ENCODE measurements around the gene IPCEF1.
"Not testable (repeated sequence)": the region's sequence is repeated elsewhere in the genome, so short reads cannot be mapped to it uniquely, and the experiment has no call there.

The IPCEF1 gene

DNA sequence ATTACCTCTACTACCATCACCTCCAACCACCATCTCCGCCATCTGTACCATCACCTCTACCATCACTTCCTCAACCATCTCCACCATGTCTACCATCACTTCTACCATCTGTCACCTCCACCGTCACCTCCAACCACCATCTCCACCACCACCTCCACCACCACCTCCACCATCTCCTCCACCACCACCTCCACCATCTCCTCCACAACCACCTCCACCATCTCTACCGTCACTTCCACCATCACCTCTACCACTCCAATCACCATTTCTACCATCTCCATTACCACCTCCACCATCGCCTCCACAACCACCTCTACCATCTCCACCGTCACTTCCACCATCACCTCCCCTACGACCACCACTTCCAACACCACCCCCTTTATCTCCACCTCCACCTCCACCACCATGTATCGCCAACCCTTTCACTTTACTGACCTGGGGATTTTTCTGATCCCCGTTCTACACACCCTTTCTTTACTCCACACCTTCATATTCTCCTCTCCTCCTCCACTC is 2.3 kb downstream of the IPCEF1 start:
- no peak overlapping the region for H3K27ac ChIP-seq (ENCODE audit: low read depth, low read length)
- H3K9ac ChIP-seq (ENCODE audit: low read depth, low read length) = no peak overlapping the region
- no peaks in the 10 kb centered on the region for H3K4me1 ChIP-seq (ENCODE audit: control insufficient read depth, insufficient read depth, low read length)
- H3K9me3 ChIP-seq (ENCODE audit: control insufficient read depth, insufficient read depth, low read length) = no peaks in the 10 kb centered on the region
- no peaks in the 10 kb centered on the region for H3K36me3 ChIP-seq (ENCODE audit: control insufficient read depth, insufficient read depth, low read length)
- H3K4me3 ChIP-seq (ENCODE audit: low read depth, low read length) = no peak overlapping the region
- H3K27me3 ChIP-seq (ENCODE audit: control insufficient read depth, insufficient read depth, low read length) = no peaks in the 10 kb centered on the region

DNA sequence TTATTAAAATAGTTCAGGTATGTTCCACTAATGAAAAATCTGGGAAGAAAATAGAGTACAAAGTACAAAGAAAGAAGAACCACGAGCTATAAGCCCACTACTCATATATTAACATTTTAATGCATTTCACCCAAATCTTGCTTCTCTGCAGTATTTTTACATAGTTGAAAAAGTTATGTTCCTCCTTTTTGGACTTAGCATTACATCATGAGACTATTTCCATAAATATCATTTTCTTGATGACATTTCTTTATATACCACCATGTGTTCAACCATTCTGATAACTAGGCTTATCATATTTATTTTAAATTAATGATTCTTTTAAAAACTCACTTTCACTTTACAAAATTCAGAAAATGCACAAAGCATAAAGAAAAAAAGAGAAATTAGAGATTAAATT is 3.0 kb downstream of the IPCEF1 start:
- no peak overlapping the region for H3K9ac ChIP-seq (ENCODE audit: low read depth, low read length)
- no peaks in the 10 kb centered on the region for H3K9me3 ChIP-seq (ENCODE audit: control insufficient read depth, insufficient read depth, low read length)
- H3K4me3 ChIP-seq (ENCODE audit: low read depth, low read length) = no peak overlapping the region
- no peak overlapping the region for H3K27ac ChIP-seq (ENCODE audit: low read depth, low read length)
- H3K4me1 ChIP-seq (ENCODE audit: control insufficient read depth, insufficient read depth, low read length) = no peaks in the 10 kb centered on the region
- no peaks in the 10 kb centered on the region for H3K36me3 ChIP-seq (ENCODE audit: control insufficient read depth, insufficient read depth, low read length)
- no peaks in the 10 kb centered on the region for H3K27me3 ChIP-seq (ENCODE audit: control insufficient read depth, insufficient read depth, low read length)

DNA sequence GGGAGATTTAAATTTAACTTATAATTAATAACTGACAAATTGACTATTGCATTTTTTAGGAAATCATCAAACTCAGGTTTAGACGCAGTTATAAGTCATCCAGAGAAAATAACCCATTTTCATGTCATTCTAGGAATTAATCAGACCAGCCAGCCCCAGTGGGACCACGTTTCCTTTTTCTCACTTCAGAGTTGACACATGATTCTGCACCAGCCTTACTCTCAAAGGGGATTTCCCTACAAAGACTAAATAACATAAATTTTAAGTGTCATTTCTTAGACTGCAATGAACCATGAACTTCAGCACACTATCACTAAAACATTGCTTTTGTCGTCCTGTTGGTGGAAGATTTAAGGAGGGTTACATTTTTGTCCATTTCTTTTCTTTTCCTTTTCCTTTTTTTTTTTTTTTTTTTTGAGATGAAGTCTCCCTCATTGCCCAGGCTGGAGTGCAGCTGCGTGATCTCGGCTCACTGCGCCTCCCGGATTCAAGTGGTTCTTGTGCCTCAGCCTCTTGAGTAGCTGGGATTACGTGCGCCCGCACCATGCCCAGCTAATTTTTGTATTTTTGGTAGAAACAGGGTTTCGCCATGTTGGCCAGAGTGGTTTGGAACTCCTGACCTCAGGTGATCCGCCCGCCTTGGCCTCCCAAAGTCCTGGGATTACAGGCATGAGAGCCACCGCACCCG is 3.6 kb downstream of the IPCEF1 start:
- H3K27ac ChIP-seq (ENCODE audit: low read depth, low read length) = no peak overlapping the region
- no peaks in the 10 kb centered on the region for H3K4me1 ChIP-seq (ENCODE audit: control insufficient read depth, insufficient read depth, low read length)
- no peak overlapping the region for H3K9ac ChIP-seq (ENCODE audit: low read depth, low read length)

DNA sequence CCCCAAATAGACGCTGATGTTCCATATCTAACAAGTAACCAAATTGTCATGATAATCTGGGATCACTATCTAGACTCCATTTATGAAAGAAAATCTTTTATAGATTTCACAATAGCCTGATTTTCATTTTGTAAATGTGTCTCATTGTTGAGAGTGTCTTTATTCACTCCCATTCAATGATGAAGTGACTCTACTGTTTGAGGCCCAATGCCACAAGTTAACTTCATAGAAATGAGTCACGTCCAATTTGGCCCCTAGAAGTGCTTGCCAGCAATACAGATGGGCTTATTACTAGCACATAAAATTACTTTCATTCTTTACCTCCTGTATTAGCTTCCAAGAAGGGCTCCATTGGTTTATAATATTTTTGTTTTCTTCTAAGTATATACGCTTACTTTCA is 6.3 kb downstream of the IPCEF1 start:
- H3K4me1 ChIP-seq (ENCODE audit: control insufficient read depth, insufficient read depth, low read length) = no peaks in the 10 kb centered on the region
- H3K9ac ChIP-seq (ENCODE audit: low read depth, low read length) = no peak overlapping the region
- no peak overlapping the region for H3K4me3 ChIP-seq (ENCODE audit: low read depth, low read length)
- no peaks in the 10 kb centered on the region for H3K27me3 ChIP-seq (ENCODE audit: control insufficient read depth, insufficient read depth, low read length)
- H3K36me3 ChIP-seq (ENCODE audit: control insufficient read depth, insufficient read depth, low read length) = no peaks in the 10 kb centered on the region
- H3K27ac ChIP-seq (ENCODE audit: low read depth, low read length) = no peak overlapping the region
- H3K9me3 ChIP-seq (ENCODE audit: control insufficient read depth, insufficient read depth, low read length) = no peaks in the 10 kb centered on the region

More for the DNA sequence above, 3.6 kb downstream of the IPCEF1 start:
- Histone ChIP-seq H3K36me3 (ENCODE audit: control insufficient read depth, insufficient read depth, low read length) (no peaks in the 10 kb centered on the region), H3K27me3 (ENCODE audit: control insufficient read depth, insufficient read depth, low read length) (no peaks in the 10 kb centered on the region), H3K4me3 (ENCODE audit: low read depth, low read length) (no peak overlapping the region), H3K9me3 (ENCODE audit: control insufficient read depth, insufficient read depth, low read length) (no peaks in the 10 kb centered on the region)

DNA sequence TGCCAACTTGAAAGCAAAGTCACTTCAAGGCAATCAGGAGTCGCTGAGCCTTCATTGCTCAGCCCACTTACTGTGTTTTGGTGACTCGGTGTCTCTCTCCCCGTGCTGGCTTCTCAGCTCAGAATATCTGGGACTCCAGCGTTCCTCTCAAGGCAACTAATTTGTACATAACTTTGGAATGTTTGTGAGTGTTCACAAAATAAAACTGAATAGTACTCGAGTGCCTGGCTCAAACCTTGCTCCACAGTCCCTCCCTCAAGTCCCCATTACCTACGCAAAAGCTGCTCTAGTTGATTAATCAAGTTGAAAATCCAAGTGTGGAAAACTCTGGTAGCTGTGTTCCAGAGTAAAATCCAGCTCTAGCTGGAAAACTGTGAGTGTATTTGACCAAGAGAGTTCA is 8.6 kb downstream of the IPCEF1 start:
- H3K4me1 ChIP-seq (ENCODE audit: control insufficient read depth, insufficient read depth, low read length) = peaks cover 10% of the 10 kb centered on the region
- H3K9me3 ChIP-seq (ENCODE audit: control insufficient read depth, insufficient read depth, low read length) = no peaks in the 10 kb centered on the region
- H3K36me3 ChIP-seq (ENCODE audit: control insufficient read depth, insufficient read depth, low read length) = no peaks in the 10 kb centered on the region
- no peak overlapping the region for H3K4me3 ChIP-seq (ENCODE audit: low read depth, low read length)
- H3K9ac ChIP-seq (ENCODE audit: low read depth, low read length) = no peak overlapping the region
- H3K27me3 ChIP-seq (ENCODE audit: control insufficient read depth, insufficient read depth, low read length) = no peaks in the 10 kb centered on the region
- no peak overlapping the region for H3K27ac ChIP-seq (ENCODE audit: low read depth, low read length)

DNA sequence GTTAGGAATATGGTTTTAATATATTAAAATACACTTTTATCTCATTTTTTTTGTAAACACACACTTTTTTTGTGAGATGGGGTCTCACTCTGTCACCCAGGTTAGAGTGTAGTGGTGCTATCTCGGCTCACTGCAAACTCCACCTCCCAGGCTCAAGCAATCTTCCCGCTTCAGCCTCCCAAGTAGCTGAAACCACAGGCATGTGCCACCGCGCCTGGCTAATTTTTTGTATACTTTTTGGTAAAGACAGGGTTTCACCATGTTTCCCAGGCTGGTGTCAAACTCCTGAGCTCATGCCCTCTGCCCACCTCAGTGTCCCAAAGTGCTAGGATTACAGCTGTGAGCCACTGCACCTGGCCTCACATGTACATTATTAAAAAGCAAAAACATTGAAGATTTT is 10.8 kb downstream of the IPCEF1 start:
- H3K9me3 ChIP-seq (ENCODE audit: control insufficient read depth, insufficient read depth, low read length) = no peaks in the 10 kb centered on the region
- no peaks in the 10 kb centered on the region for H3K27me3 ChIP-seq (ENCODE audit: control insufficient read depth, insufficient read depth, low read length)
- H3K4me1 ChIP-seq (ENCODE audit: control insufficient read depth, insufficient read depth, low read length) = peaks cover 20% of the 10 kb centered on the region
- H3K9ac ChIP-seq (ENCODE audit: low read depth, low read length) = no peak overlapping the region
- H3K4me3 ChIP-seq (ENCODE audit: low read depth, low read length) = no peak overlapping the region
- no peak overlapping the region for H3K27ac ChIP-seq (ENCODE audit: low read depth, low read length)
- no peaks in the 10 kb centered on the region for H3K36me3 ChIP-seq (ENCODE audit: control insufficient read depth, insufficient read depth, low read length)

DNA sequence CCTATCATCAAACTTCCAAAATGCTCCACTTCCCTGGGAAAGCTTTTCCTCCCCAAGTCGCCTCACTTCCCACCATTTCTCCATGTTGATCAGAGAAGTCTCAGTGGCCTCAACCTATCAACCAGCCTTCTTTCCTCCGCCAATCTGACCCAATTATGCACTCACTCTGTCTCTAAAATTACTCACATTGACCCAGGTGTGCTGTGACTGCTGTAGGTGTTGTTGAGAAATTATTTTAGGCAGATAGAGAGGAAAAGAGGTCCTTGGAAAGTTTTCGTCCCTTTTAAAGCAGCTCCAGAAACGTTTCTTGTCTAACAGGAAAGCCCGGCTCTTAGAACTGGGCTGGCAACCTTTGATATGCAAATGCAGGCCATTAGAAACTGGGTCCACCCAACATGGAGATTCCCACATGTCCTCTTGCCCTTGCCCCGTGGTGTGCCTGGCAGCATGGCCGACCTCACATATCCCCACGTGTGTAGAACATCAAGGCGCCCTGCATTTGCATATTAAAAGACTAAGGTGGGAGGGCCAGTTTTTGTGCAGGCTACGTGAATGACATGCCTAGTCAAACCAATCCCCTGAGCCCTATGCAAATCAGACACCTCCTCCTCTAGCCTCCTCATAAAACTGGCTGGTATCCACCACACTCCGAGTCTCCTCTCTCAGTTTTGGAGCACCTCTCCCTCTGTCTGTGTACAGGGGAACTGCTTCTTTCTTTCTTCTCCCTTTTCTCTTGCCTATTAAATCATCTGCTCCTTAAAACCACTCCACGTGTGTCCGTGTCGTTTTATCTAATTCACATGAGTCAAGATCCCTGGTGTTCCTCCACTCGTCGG is 12.9 kb downstream of the IPCEF1 start:
- peak overlapping the region; percentile 85 for H3K27ac ChIP-seq (ENCODE audit: low read depth, low read length)
- no peaks in the 10 kb centered on the region for H3K27me3 ChIP-seq (ENCODE audit: control insufficient read depth, insufficient read depth, low read length)
- no peaks in the 10 kb centered on the region for H3K36me3 ChIP-seq (ENCODE audit: control insufficient read depth, insufficient read depth, low read length)
- no peaks in the 10 kb centered on the region for H3K9me3 ChIP-seq (ENCODE audit: control insufficient read depth, insufficient read depth, low read length)
- peaks cover 20% of the 10 kb centered on the region for H3K4me1 ChIP-seq (ENCODE audit: control insufficient read depth, insufficient read depth, low read length)
- no peak overlapping the region; the same call in 1 of the 2 replicates for H3K9ac ChIP-seq (ENCODE audit: low read depth, low read length)
- H3K4me3 ChIP-seq (ENCODE audit: low read depth, low read length) = peak overlapping the region; percentile 39; the same call in 1 of the 2 replicates

DNA sequence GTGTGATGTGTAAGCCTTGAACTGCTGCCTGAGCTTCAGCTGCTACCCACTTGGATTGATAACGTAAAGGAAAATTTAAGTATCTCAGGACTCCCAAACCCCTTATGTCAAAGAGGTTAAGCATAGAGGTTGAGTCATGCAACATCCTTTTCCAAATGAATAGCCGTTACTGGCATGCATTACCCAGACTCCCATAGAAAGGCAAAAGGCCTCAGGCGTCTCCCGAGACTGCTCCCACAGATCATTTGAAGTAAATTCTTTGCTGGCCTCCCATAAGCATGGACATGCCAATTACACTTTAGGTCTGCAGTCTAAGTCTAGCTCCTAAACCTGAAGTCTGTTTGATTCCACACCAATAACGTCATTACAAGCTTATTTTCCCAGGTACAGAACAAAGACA is 14.7 kb downstream of the IPCEF1 start:
- no peaks in the 10 kb centered on the region for H3K27me3 ChIP-seq (ENCODE audit: control insufficient read depth, insufficient read depth, low read length)
- peak overlapping the region; percentile 34 for H3K27ac ChIP-seq (ENCODE audit: low read depth, low read length)
- no peaks in the 10 kb centered on the region for H3K9me3 ChIP-seq (ENCODE audit: control insufficient read depth, insufficient read depth, low read length)
- H3K4me3 ChIP-seq (ENCODE audit: low read depth, low read length) = no peak overlapping the region
- no peak overlapping the region for H3K9ac ChIP-seq (ENCODE audit: low read depth, low read length)
- peaks cover 20% of the 10 kb centered on the region for H3K4me1 ChIP-seq (ENCODE audit: control insufficient read depth, insufficient read depth, low read length)
- no peaks in the 10 kb centered on the region for H3K36me3 ChIP-seq (ENCODE audit: control insufficient read depth, insufficient read depth, low read length)

DNA sequence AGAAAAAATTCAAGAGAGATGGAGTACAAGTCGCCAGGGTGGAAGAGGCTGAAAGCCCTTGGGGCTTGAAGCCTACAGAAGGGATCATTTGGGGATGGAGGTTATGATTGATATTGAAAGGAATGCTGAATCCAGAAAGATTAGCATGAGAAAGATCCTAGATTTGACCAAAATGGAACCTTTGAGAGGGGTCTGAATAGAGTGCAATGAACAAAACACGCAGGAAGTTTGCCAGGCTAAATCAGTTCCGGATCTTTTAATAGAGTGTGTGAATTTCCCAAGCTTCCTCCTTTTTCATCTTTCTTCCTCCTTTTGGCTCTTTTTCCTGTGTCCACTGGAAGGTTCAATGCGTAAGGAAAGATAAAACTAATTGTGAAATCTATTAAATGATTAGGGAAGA is 15.3 kb downstream of the IPCEF1 start:
- H3K36me3 ChIP-seq (ENCODE audit: control insufficient read depth, insufficient read depth, low read length) = no peaks in the 10 kb centered on the region
- no peak overlapping the region for H3K9ac ChIP-seq (ENCODE audit: low read depth, low read length)
- peak overlapping the region; percentile 34 for H3K27ac ChIP-seq (ENCODE audit: low read depth, low read length)
- H3K4me3 ChIP-seq (ENCODE audit: low read depth, low read length) = no peak overlapping the region
- H3K4me1 ChIP-seq (ENCODE audit: control insufficient read depth, insufficient read depth, low read length) = peaks cover 20% of the 10 kb centered on the region
- H3K9me3 ChIP-seq (ENCODE audit: control insufficient read depth, insufficient read depth, low read length) = no peaks in the 10 kb centered on the region
- no peaks in the 10 kb centered on the region for H3K27me3 ChIP-seq (ENCODE audit: control insufficient read depth, insufficient read depth, low read length)

DNA sequence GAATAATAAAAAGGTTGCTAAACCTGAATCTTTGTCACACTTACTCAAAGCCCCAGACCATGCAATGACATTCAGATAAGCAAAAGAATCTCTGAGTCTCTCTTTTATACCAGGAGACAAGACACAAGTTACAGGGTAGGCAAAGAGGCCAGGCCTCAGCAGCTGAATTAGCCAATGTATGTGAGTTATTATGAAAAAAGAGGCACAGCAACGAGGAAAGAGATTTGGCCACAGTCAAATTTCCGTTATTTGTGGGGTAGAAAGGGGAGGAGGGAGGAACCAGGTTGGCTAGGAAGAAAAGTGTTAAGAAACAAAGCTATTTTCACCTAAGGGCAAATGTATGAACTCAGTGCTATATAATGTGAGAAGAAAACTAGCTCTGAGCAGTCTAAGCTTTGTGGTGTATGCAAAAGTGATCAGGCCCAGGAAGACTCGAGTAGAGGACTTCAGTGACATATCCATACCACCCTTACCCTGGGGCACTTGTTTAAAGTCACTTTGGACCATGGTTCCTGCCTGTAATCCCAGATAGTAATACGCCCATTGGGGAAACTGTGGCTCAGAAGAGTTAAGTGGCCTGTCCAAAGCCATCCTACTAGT is 19.1 kb downstream of the IPCEF1 start:
- Histone ChIP-seq H3K27ac (ENCODE audit: low read depth, low read length) (no peak overlapping the region), H3K4me1 (ENCODE audit: control insufficient read depth, insufficient read depth, low read length) (peaks cover 10% of the 10 kb centered on the region; the same call in 1 of the 2 replicates), H3K9ac (ENCODE audit: low read depth, low read length) (no peak overlapping the region), H3K4me3 (ENCODE audit: low read depth, low read length) (no peak overlapping the region), H3K36me3 (ENCODE audit: control insufficient read depth, insufficient read depth, low read length) (no peaks in the 10 kb centered on the region), H3K27me3 (ENCODE audit: control insufficient read depth, insufficient read depth, low read length) (no peaks in the 10 kb centered on the region), H3K9me3 (ENCODE audit: control insufficient read depth, insufficient read depth, low read length) (no peaks in the 10 kb centered on the region)

DNA sequence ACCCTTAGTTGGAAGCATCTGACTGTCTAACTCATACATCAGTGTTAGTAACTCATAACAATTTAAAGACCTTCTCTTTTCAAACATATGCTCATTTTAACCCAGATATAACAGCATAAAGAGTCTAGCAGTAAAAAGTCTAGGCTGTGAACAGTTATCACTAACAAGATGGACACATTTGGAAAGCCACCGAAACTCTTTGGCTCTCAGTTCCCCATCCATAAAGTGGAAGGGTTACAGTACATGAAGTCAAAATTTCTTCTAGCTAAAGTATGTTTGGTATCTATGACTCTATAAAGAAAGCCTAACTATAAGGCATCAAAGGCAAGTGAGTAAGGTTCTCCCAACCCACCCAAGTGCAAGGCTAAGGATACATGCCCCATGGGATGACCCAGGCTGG is 22.5 kb downstream of the IPCEF1 start:
- peaks cover 11% of the 10 kb centered on the region for H3K4me1 ChIP-seq (ENCODE audit: control insufficient read depth, insufficient read depth, low read length)
- not testable (repeated sequence) for H3K4me3 ChIP-seq (ENCODE audit: low read depth, low read length); H3K36me3 ChIP-seq (ENCODE audit: control insufficient read depth, insufficient read depth, low read length); H3K27ac ChIP-seq (ENCODE audit: low read depth, low read length); H3K9ac ChIP-seq (ENCODE audit: low read depth, low read length); H3K9me3 ChIP-seq (ENCODE audit: control insufficient read depth, insufficient read depth, low read length); H3K27me3 ChIP-seq (ENCODE audit: control insufficient read depth, insufficient read depth, low read length)

Data from HUES48 (cell line).